Measurements from ENCODE around the gene STRN3. TPM values are rescaled to one million over a fixed set of nuclear protein-coding genes. Genes with fewer than 3 reads are reported as not detected.

STRN3 gene
- total RNA-seq, 1 donor from 2014 or later: 148 TPM

DNA sequence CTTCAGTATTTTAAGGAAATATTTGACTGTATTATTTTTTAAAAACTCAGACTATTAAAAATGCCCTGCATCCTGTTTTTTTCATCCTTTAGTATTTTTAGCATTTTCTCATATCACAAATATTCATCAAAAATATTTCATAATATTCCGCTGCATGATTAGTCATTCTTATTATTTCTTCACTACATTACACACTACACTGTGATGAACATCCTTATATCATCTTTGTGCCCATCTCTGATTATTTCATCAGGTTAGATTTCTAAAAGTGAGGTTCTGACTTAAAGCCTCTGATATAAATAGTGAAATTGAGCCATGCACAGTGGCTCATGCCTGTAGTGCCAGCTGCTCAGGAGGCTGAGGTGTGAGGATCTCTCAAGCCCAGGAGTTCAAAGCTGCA, 143.7 kb downstream of the STRN3 start:
- FAIRE-seq: no peak
- no peak for DNase-seq (ENCODE audit: low spot score in 2 of 2)

DNA sequence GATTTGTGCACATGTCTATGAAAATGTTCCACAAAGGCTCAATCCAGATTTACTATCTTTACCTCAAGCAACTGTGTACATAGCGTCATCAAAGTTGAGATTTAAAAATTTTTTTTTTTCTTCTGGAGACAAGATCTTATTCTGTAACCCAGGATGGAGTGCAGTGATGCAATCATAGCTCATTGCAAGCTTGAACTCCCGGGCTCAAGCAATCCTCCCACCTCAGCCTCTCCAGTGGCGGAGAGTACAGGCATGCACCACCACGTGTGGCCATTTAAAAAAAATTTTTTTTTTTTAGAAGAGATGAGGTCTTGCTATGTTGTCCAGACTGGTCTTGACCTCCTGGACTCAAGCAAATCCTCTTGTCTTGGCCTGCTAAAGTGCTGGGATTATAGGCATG, 149.5 kb downstream of the STRN3 start:
- no peak for FAIRE-seq
- DNase-seq (ENCODE audit: low spot score in 2 of 2): no peak

DNA sequence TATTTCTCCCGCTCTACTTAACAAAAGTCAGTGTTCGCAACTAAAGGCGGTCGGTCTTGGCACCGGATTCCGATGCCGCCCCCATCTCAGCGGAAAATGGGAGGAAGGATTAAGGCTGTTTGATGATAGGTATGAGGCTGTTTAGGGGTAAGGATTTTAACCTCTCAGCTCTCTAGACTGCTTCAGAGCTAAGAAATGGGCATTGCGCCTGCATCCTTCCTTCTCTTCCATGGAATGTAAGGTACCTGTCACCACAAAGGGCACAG, 150.5 kb downstream of the STRN3 start:
- FAIRE-seq (no peak), DNase-seq (ENCODE audit: low spot score in 2 of 2) (no peak)

- FAIRE-seq: no peak
Observed at GRCh38 chr14:30874999-30875787, 151.0 kb downstream of the STRN3 start.

DNA sequence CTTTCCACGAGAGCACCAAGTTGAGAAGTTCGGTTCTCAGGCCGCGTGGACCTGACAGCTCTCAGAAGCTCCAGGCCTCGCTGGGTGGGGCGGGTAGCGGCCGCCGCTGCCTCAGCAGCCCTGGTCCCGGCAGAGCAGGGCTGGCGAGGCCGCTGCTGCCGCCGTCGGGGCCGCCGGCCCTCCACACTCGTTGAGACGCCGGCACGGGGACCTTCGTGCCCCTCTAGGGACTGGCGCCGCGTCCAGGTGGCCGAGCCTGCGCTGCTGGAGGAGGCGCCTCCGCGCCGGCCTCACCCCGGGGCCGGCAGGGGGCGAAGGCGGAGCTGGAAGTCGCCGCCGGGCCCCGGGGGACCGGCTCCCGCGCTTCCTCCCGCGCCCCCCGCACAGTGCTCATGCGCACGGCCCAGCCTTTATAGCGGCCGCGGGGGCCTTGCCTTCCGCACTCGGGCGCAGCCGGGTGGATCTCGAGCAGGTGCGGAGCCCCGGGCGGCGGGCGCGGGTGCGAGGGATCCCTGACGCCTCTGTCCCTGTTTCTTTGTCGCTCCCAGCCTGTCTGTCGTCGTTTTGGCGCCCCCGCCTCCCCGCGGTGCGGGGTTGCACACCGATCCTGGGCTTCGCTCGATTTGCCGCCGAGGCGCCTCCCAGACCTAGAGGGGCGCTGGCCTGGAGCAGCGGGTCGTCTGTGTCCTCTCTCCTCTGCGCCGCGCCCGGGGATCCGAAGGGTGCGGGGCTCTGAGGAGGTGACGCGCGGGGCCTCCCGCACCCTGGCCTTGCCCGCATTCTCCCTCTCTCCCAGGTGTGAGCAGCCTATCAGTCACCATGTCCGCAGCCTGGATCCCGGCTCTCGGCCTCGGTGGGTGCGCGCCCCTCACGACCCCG, 151.8 kb downstream of the STRN3 start, which contains the start of gene COCH:
Gene COCH (plus strand): TSS at position 440 of the 879 bp plus-strand sequence. CDS start 380 bp downstream, at position 820.
- FAIRE-seq (no peak), DNase-seq (ENCODE audit: low spot score in 2 of 2) (peak; percentile 38 to 51)

More at GRCh38 chr14:30874999-30875787, 151.0 kb downstream of the STRN3 start:
- DNase-seq (ENCODE audit: low spot score in 2 of 2): peak in 1 of 2 donors; percentile 15

GRCh38 chr14:30873308-30874119, 152.7 kb downstream of the STRN3 start:
- FAIRE-seq: no peak
- DNase-seq (ENCODE audit: low spot score in 2 of 2): no peak

DNA sequence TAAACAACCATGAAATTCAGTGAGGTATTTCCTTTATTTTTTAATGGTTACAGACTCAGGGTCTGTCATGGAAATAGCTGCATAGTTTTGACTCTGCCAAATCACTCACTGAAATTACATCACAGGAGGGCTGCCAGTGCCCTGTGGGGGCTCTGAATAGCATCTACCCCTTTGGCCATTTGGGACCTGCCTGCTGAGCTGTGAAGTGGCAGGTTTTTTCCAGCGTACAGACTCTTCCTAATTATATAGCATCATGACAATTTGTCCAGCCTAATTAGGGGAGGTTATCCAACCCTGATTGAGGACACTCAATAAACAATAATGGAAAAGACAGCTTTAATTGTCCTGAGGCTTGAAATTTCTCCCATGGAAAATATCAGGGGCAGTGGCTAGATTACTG, 153.6 kb downstream of the STRN3 start:
- no peak for FAIRE-seq
- no peak for DNase-seq (ENCODE audit: low spot score in 2 of 2)

DNA sequence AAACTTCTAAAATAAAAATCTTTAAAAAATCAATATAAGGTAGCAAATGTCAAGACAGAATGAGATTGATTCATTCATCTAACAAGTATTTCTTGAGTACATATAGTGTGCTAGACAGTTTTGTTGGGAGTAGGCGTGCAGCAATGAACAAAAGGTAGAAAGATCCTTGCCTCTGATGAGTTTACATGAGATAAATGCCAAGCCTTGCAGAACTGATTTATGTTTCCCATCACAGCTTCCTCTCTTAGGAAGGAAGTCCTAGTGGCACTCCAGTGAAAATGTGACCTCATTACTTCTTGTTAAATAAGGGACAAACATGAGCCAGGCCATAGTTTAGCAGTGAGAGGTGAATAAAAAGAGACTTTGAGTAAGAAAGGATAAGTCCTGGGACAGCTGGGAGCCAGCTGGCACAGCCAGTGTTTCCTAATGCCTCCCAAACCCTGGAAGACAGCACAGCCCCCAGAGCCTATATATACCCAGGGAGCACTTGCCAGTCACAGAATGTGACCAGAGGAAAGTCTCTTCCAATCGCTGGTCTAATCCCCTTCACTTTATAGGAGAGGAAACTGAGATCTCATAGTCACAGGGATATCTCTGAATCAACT, 156.5 kb downstream of the STRN3 start:
- no peak for FAIRE-seq
- DNase-seq (ENCODE audit: low spot score in 2 of 2): no peak

DNA sequence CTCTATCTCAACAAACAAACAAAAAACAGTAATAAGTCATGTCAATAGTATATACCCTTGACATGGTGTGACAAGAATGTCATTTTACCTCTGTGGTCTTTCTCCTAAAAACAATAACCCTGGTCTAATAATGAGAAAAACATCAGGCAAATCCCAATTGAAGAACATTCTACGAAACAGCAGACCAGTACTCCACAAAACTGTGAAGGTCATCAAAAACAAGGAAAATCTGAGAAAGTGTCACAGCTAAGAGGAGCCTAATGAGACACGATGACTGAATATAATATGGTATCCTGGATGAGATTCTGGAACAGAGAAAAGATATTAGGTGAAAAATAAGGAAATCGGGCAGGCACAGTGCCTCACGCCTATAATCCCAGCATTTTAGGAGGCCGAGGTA, 157.4 kb downstream of the STRN3 start:
- DNase-seq (ENCODE audit: low spot score in 2 of 2) (no peak), FAIRE-seq (no peak)

- FAIRE-seq (no peak), DNase-seq (ENCODE audit: low spot score in 2 of 2) (no peak)
Observed at GRCh38 chr14:30864934-30865333, 161.2 kb downstream of the STRN3 start.

GRCh38 chr14:30861200-30861599, 165.0 kb downstream of the STRN3 start:
- FAIRE-seq (no peak), DNase-seq (ENCODE audit: low spot score in 2 of 2) (no peak)

DNA sequence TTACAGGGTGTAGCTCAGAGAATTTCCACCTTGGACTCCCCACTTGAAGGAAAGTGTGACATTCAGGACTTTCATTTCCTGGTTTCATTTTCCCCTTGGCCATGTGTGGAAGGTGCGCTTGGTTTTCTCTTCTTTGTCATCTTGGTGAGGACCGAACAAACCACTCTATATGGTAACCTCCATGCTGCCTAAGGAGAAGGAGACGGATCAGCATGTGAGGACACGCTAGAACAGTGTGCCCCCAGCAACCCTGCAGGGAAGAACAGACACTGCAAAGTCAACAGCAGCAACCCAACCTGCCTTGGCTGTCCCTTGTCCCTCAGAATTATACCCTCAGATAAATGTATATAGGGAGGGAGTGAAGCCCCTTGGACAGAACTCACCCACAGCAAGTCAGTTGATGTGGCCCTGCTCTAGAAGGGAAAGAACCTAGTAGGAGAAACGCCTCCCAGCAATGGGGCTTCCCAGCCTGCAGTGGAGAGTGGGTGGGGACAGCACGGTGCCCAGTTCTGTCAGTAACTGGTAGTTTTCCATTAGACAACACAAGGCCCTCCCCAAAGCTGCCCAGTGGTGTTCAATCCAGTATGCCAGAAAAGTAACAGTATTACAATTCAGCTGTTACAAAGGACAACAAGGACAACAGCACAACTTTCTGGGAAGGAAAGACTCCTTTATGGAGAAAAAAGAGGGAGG, 170.7 kb downstream of the STRN3 start:
- no peak for DNase-seq (ENCODE audit: low spot score in 2 of 2)
- no peak for FAIRE-seq

DNA sequence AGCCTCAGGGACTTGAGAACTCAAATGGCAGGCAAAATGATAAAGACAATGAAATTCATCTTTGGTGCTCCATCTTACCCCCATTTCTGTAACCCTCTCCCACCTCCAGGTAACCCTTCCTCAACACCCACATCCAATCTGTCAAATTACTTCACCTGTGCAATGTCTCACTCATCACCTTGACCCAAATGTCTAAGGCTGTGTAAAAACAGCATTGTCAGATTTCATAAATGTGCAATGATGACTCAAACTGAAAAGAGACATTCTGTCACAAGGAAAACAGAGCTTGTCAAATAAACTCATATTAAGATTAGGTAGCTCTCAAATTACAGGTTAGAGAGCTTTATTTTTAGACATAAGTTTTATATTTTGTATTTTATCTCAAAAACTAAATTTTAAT, 171.7 kb downstream of the STRN3 start:
- FAIRE-seq (no peak), DNase-seq (ENCODE audit: low spot score in 2 of 2) (no peak)

- no peak for DNase-seq (ENCODE audit: low spot score in 2 of 2)
- FAIRE-seq: no peak
Observed at GRCh38 chr14:30853946-30854345, 172.2 kb downstream of the STRN3 start.

DNA sequence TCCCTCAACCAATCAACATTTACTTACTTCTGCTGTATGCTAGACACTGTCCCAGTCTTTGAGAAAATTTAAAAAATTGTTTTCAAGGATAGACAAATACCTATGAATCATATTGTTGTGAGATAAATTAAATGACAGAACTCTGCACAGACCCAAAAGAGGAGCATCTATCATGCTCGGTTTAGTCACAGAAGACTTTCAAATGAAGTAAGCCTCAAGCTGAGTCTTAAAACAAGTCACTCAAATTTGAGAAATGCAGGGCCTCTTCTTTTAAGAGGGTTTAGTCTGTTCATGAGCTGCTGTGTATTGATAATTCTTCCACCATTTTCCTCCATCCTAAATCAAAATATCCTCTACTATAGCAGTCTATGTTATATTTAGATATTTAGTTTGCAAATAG, 176.2 kb downstream of the STRN3 start:
- DNase-seq (ENCODE audit: low spot score in 2 of 2) (no peak), FAIRE-seq (no peak)

DNA sequence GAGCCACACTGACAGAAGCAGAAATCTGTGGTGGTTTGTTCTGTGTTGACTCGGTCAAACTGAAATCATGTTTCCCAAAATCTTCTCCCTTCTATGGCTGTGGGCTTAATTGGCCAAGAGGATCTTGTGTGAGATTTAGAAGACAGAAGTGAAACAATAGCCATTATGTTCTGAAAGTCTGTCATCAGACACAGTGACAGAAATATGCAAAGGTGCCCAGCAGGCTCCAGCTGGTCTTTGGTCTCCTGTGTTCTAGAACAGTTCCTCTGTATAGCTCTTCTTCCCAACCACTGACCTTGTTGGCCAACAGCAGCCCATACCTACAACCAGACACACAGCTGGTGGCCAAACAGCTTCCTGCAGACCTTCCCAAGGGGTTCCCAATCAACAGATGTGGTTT, 176.8 kb downstream of the STRN3 start:
- FAIRE-seq: no peak
- no peak for DNase-seq (ENCODE audit: low spot score in 2 of 2)

- DNase-seq (ENCODE audit: low spot score in 2 of 2) (no peak), FAIRE-seq (no peak)
Observed at GRCh38 chr14:30848449-30849240, 177.5 kb downstream of the STRN3 start.

Data from frontal cortex (tissue), 4 donors.